AG10803 (cell line): ENCODE measurements around the gene DISP2.

Source experiments
- DNase-seq: peaks from one replicate; pipeline ENCODE4 v3.0.0; 2010; ENCODE audit warnings: low read depth
- H3K4me3 ChIP-seq: 2 replicates; pipeline ENCODE4 v1.5.1; 2011; ENCODE audit warnings: mild to moderate bottlenecking, low read length, control low read depth
- CTCF ChIP-seq: conservative IDR thresholded peaks from 2 replicates; pipeline ENCODE4 v1.5.1; 2011; ENCODE audit warnings: mild to moderate bottlenecking, low read length, control low read depth, inconsistent platforms

The DISP2 gene

DNA sequence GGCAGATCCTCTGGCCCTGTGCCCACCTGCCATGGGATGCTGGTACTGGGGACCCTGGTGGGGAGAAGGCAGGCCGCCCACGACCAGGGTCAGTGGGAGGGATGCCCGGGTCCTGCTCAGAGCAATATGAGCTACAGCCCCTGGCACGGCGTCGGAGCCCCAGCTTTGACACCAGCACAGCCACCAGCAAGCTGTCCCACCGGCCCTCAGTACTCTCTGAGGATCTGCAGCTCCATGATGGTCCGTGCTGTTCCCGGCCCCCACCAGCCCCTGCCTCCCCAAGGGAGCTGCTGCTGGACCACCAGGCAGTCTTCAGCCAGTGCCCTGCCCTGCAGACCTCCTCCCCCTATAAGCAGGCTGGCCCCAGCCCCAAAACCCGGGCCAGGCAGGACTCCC, 11.5 kb downstream of the DISP2 start:
- no peak for DNase-seq
- TF ChIP-seq CTCF = no peak
- H3K4me3 ChIP-seq = no peak overlapping the region

GRCh38 chr15:40369971-40370370, 12.0 kb downstream of the DISP2 start:
- DNase-seq = no peak
- TF ChIP-seq CTCF = no peak
- H3K4me3 ChIP-seq = no peak overlapping the region

DNA sequence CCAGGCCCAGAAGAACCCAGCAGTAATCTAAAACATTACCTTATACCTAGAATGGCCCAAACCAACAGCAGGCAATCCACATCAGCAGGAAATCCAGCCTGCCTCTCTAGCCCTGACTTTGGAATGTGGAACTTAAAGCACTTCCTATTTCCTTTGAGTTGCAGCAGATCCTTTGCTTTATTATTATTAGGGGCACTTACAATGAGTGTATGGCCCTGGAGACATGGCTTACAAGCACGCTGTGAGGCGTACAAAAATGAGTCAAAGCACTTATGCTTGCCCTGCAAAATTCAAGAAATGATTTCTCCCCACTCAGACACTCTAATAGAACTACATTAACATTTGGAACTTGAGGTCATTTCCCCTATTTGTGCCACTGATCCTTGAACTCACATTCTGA, 15.0 kb downstream of the DISP2 start:
- TF ChIP-seq CTCF = no peak
- H3K4me3 ChIP-seq = no peak overlapping the region
- DNase-seq = peak; percentile 11

GRCh38 chr15:40377606-40378005, 19.6 kb downstream of the DISP2 start:
- no peak overlapping the region for H3K4me3 ChIP-seq
- no peak for DNase-seq
- TF ChIP-seq CTCF = no peak

- TF ChIP-seq CTCF = no peak
- DNase-seq = no peak
- H3K4me3 ChIP-seq = no peak overlapping the region
Observed at GRCh38 chr15:40379374-40379773, 21.4 kb downstream of the DISP2 start.

- DNase-seq = peak; percentile 99
- TF ChIP-seq CTCF = no peak
- no peak overlapping the region for H3K4me3 ChIP-seq
Observed at GRCh38 chr15:40379853-40380252, 21.8 kb downstream of the DISP2 start.

GRCh38 chr15:40380636-40381035, 22.6 kb downstream of the DISP2 start:
- TF ChIP-seq CTCF = no peak

More at GRCh38 chr15:40380636-40381035, 22.6 kb downstream of the DISP2 start:
- H3K4me3 ChIP-seq = no peak overlapping the region
- DNase-seq = no peak
